NCI-H187 (cell line): ENCODE measurements around the gene DENND5B.

ENCODE experiments used
- DNase-seq, 2 experiments: peaks; one replicate each; lab custom pipeline; 2025; lab: John Stamatoyannopoulos, UW

Gene DENND5B

DNA sequence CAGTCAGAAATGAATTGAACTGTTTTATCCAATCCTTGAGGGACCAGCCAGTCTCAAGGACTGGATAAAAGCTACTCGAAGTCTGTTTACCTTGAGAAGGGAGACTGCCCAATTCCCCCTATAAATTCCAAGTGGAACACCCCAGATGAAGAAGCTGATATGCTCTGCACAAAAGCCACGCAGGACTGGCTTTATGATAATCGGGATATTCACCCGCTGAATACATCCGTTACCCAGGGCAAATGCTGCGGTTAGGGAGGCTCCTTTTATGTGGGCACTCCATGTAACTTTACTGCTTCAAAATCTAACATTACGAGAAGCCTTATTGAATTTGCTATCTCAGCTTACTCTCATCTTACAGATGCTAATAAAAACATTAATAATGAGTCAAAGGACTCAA is 119.1 kb downstream of the DENND5B start:
- no peak for DNase-seq

DNA sequence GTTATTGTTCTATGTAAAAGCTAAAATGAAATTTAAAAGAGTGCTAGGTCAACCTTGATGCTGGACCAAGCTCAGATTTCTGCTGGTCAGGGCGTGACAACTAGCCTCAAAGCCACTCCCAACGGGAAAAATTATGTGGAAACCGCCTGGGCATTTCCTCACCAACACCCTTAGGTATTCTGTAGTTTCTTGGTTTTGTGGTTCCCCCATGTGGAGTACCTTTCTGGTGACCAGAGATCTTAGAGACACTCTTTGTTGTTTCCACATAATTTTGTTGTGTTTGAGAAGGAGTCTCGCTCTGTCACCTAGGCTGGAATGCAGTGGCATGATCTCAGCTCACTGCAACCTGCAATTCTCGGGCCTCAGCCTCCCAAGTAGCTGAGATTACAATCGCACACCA is 119.9 kb downstream of the DENND5B start:
- DNase-seq, result no peak

DNA sequence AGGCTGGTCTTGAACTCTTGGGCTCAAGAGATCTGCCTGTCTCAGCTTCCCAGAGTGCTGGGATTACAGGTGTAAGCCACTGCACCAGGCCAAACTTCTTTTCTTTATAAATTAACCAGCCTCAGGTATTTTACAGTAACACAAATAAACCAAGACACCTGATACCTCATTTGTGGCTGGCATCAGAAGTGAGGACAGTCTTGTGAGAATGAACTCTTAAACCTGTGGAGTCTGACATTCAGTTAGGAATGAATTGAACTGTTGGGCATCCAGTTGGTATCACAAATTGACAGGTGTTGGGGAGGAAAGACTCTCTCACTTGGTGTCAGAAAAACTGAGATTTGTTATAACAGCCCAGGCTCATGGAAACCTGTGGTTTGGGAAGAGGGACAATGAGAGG is 120.5 kb downstream of the DENND5B start:
- no peak for DNase-seq

DNA sequence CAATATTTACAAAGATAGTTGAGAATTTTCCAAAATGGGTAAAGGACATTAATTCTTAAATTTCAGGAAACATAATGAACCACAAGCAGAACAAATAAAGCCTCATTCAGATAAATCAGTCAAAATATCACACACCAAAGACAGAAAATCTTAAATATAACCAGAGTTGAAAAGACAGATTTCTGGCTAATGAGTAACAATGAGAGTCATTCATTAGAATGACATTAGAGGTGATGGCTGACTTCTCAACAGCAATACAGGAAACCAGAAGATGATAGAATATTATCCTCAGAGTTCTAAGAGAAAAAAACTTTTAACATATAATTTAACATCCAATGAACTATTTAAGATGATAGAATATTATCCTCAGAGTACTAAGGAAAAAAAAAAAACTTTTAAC is 124.2 kb downstream of the DENND5B start:
- no peak for DNase-seq

DNA sequence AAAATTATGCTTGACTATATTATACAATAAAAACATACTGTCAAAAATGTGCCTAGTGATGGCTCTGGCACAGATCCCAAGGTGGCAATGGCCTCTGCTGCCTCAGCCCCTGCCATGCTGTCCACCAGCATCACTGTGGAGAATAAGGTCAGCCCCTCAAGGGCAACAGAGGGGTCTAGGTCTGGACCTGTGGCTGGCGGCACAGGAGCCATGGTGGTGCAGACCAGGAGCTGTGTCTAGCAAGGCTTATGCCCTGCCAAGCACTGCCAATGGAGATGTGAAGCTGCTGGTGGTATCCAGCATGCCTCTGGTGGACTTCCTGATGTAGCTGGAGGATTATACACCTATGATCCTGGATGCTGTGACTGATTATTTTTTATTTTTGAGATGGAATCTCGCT is 125.9 kb downstream of the DENND5B start:
- no peak for DNase-seq

DNA sequence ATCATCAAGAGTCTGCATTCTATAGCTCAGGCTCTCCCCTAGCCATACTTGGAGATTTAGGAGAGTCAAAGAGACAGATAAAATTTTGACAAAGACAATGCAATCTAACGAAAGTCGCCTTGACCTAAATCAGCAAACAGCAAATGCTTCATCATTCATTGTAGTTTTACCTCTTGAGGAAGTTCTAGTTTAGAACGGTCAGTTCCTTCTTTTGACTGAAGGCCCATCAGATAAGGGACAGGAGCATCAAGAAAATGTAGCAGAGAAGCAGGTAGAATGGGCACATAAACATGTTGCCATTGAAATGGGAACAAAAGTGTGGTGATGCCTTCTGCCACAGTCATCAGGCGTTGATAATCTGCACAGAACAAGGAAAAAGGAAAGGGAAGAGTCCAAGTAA is 130.9 kb downstream of the DENND5B start:
- DNase-seq, result no peak

DNA sequence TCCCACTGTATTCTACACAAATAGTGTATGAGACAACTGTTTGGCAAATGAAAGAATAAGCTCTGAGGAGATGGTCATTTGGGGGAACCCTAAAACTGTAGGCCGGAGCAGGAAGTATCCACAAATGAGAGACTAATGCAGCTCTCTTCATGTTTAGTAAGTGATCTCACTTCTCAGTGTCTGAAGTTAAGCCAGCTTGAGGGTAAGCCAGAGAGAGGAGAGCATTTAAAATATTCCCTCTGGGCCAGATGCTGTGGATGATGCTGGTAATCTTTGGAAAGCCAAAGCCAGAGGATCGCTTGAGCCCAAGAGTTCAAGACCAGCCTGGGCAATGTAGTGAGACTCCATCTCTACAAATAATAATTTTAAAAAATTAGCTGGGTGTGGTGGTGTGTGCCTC is 134.4 kb downstream of the DENND5B start:
- DNase-seq, result no peak

DNA sequence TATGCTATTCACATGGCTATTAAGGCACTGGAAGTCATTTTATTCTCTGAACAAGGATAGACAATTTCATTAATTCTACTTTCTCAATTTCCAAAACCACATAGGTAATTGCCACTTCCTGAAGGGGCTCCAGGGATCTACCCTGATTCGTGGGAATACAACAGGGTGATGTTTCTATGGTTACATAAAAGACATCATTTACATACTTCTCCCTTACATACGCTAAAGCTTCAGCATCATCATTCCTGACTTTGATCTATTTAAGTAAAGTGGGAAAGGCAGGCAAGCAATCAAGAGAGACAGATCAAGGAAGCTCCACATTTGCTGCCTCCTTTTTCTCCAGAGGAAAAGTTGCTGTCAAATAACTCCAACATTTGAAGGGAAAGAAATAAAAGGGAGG is 146.2 kb downstream of the DENND5B start:
- DNase-seq, result no peak

DNA sequence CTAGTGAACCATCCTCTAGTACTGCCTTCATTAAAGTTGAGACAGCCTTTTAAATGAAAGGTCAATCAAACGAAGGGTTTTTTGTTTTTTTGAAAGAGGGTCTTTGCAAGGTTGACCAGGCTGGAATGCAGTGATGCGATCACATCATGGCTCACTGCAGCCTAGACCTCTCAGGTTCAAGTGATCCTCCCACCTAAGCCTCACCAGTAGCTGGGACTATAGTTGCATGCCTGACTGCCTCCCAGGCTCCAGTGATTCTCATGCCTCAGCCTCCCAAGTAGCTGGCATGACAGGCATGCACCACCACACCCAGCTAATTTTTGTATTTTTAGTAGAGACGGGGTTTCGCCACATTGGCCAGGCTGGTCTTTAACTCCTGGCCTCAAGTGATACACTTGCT is 150.3 kb downstream of the DENND5B start:
- no peak for DNase-seq

DNA sequence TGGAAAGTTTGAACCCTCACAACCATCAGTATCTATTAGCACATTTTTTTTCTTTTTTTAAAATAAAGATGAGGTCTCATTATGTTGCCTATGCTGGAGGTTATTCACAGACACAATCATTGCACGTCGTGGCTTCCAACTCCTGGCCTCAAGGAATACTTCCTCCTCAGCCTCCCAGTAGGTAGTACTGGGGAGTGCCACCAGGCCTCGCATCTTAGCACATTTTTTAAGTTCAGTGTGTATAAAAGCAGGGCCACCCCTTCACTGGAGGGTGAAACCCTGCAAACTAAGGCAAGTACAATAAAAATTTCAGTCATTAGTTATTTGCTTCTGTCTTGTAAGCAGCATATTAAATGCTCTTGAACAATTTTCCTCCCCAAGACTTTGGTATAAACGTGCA is 150.8 kb downstream of the DENND5B start:
- DNase-seq, result no peak

DNA sequence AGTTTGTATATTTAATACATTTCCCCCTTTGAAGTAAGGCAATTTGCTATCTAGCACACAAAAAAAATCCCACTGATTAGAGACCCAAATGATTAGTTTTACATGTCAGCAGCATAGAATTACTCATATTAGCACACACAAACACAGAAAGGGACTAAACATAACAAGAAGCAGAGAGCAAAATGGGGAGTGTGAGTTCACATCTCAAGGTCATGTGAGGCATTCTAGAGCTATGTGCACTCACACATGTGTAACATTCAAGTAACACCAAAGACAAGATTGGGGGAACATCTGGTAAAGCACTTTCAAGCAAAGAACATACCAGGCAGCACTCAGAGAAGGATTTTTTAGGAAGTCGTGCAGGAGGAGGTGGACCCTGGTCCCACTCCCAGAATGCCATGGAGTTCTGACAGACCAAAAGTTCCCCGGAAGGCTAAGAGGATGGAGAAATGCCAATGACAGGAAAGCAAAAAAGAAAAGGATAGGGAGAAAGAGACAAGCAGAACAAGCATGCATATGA is 159.2 kb downstream of the DENND5B start:
- no peak for DNase-seq

DNA sequence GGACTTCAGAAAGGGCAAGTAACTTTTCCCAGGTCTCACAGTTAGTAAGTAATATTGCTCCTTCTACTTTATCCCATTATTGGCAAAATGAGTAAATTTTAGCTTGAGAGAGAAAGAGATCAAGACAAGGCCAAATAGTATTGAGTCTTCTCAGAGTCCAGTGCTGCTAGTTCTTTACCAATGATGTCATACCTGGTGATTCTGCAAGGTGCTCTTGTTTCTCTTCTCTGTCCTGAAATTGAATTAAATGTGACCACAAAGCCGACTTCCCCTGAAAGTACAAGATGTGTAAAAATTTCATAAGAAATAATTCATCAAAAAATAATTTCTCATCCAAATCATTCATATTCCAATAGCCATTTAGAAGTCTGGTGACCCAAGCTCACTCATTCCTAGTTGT is 167.5 kb downstream of the DENND5B start:
- DNase-seq, result no peak

DNA sequence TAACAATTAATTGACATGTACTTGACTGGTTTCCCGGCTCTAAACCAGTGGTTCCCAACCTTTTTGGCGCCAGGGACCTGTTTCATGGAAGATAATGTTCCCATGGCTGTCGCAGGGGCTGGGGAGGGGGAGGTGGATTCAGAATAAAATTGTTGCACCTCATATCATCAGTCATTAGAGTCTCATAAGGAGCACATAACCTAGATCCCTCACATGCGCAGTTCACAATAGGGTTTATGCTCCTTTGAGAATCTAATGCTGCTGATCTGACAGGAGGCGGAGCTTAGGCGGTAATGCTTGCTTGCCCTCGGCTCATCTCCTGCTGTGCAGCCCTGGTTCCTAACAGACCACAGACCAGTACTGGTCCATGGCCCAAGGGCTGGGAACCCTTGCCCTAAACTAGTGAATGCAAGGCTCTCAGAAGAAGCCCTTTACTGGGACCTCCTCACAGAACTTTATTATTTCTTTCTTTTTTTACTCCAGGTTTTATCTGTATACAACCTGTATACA is 178.6 kb downstream of the DENND5B start:
- DNase-seq, result no peak

DNA sequence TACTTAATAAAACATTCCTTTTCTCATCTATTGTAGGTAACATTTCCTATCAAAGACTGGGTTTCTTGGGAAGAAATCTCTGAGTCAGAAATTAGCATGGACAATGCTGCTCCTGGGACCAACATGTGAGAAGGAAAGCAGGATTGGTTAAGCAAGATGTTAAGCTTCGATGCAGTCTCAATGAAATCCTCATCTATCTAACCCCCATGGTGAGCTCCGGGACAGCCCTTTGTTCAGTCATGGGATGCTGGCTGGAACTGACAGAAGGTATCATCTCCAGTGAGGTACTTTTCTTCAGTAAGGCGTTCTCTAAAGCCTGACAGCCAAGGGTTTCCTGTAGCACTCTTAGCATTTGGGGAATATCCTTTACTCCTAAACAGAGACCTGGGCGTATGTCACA is 182.2 kb downstream of the DENND5B start:
- DNase-seq, result no peak

DNA sequence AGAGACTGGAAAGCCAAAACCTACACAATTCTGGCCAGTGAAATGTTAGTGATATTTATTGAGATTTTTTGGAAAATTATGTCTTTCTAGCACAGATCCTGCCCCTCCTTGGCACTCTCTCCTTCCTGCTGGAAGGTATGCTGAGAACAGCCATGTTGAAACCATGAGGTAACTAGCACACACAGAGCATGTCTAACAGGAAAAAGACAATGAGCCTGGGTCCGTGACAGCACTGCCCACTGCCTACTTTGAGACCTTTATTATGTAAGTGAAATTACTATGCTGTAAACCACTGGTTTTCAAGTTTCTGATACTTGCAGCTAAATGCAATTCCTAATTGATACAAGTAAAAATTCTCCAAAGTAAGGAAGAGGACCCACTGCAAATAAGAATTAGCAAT is 183.4 kb downstream of the DENND5B start:
- DNase-seq, result no peak

DNA sequence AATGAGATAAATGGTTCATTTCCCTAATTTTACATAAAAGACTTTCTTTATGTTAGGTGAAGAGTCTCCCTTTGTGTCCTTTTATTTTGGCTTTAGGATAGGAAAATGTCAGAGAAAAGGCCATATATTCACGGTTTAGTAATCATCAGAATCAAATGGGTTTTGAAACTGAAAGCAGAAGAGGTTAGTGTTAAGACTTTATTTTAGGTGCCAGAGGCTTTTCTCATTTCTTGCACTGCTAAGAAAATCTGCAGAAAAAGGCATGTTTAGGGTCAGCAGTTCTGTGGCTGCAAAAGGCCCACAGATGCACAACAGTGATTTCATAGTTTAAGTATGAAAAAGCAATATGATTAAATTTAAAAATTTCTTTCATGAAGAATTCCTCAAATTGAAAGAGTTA is 184.6 kb downstream of the DENND5B start:
- DNase-seq, result no peak

DNA sequence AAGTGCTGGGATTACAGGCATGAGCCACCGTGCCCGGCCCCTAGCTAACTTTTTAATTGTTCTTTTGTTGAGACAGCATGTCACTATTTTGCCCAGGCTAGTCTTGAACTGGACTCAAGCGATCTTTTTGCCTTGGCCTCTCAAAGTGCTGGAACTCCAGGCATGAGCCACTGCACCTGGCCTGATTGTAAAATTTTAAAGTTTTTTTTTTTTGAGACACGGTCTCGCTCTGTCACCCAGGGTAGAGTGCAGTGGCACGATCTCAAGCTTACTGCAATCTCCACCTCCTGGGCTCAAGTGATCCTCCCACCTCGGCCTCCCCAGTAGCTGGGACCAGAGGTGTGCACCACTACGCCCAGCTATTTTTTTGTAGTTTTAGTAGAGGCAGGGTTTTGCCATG is 185.9 kb downstream of the DENND5B start:
- DNase-seq, result no peak

DNA sequence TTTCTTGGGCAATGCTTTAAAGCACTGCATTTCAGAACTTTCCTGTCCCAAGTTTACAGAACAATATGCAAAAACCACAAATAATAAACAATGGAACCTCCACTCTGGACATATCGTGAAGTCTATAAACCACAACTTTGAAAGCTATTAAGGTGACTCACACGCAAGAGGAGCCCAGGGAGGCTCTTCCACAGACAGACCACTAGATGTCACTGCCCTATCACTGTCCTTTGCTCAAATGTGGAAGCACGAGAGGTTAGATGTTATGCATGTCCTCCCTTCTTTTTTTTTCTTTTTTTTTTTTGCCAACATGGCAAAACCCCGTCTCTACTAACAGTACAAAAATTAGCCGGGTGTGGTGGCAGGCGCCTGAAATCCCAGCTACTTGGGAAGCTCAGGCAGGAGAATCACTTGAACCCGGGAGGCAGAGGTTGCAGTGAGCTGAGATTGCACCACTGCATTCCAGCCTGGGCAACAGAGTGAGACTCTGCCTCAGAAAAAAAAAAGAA is 187.8 kb downstream of the DENND5B start:
- DNase-seq, result peak in 1 of 2 experiments; percentile 7

DNA sequence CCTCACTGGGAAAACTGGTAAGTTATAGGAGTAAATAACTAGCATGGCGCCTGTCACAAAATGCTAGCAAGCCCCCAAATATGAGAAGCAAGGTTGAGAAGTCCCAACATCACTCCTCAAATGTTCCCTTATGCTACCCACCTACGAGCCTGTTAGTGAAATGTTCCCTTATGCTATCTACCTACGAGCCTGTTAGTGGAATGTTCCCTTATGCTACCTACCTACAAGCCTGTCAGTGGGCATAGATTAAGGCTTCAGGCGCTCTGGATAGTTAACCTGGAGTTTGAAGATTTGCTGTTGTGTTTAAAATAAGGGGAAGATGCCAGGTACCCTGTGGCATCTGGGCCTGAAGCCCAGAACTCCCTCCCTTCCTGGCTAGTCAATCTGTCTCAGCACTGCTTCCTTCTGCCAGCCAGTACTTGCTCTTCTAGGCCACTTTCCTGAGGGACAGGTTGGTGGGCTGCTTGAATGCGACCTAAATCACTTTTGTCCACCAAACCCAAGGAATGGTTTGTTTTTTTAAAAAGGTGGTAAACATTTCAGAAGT is 197.9 kb downstream of the DENND5B start:
- DNase-seq, result no peak

DNA sequence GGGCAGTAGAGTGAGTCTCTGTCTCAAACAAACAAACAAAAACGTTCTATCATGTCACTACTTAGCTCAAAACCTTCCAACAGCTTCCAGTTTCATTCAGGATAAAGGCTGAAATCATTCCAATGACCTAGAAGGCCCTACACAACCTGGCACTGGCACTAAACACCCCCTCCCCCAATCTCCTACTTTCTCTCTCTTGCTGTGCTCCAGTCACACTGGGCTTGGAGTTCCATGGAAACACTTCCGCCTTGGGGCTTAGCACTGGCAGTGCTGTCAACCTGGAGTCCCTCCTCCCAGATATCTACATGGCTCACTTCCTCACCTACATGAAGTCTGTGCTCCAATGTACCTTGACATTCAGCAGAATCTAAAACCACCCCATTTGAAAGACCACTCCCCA is 199.9 kb downstream of the DENND5B start:
- no peak for DNase-seq

DNA sequence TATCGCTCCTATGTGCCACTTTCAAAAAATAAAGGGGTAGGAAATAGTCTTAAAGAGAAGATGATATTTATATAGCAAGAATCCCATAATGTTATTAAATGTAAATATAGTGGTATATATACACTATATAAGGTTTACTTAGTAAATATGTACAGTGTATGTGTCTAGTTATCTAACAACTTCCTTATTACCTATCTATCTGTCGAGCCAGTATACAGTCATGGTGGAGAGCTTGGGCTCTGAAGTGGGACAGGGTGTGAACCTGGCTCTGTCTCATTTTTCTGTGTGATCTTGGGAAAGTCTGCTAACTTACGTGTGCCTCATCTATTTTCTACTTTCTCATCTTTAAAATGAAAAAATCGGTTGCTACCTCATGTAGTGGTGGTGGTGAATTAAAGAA is 202.2 kb downstream of the DENND5B start:
- no peak for DNase-seq

DNA sequence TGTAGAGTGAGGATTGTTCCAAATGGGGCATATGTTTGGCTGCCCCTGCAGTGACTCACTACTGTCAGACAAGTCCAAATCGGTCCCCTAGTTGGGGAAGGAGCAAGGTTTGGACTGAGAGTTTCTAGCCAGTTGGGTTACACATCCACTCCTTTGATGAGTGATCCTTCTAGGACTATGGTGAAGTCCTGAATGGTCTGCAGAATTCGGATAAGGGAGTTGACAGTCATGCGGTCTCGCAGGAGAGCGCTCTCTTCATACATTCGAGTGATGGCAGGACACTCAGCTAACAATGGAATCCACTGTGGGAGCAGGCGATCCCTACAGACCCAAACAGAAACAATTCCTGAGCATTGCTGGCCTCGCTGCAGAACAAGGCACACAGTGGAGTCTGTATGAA is 203.5 kb downstream of the DENND5B start:
- no peak for DNase-seq

DNA sequence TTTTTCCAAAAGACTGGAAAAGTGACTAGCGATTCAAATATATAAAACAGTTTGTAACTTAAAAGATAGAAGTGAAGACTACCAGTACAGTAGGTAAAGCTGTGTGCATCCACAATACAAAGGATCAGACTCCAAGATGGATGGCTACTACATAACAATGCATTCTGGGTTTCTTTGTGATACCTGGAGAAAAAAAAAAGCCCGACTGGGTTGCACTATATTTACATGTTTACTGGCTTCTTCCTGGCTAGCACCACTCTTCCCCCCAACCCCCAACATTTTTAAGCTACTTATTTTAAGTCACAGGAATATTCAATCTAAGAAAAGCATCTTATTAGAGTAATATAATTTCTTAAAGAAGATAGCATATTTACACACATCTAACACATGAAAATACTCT is 203.9 kb downstream of the DENND5B start:
- DNase-seq, result no peak

DNA sequence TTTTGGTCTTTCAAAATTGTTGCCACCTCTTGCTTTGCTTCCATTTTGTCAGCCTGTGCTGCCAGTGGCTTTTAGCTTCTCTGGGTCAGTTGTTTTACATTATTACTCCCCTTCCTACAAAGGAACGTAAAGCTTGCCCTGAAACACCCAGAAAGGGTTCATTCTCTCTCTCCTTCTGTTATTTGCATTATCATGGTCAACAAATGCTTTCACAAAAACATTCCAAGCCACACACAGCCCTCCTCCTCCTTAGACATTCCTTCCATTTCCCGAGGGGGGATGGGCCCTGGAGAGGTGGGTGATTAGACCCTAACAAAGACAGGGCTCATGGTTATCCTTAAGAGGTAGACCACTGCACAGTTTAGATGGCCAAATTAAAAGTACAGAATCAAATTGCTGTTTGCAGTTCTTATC is 204.6 kb downstream of the DENND5B start:
- DNase-seq, result no peak
